IMR-90 (cell line): ENCODE measurements around the gene IWS1. TPM values are rescaled to one million over a fixed set of nuclear protein-coding genes. Genes with fewer than 3 reads are reported as not detected.

Experiments
- ATAC-seq: fragments of 200-7000 bp; cut with Tn5 transposase; 2 replicates; pipeline ENCODE4 v1.9.1; 2020; ENCODE audit warnings: low read depth, mild to moderate bottlenecking, moderate library complexity
- BruUV-seq: library from RNA; stranded (reverse); fragments of 400-500 nt; replicated peaks from 2 replicates; lab custom pipeline; 2021; lab: Mats Ljungman, UMichigan
- CTCF ChIA-PET: fragments of 300-600 bp; formaldehyde crosslinking; extraction: SDS; loops from one replicate; lab custom pipeline; 2021; ENCODE audit warnings: antibody characterized with exemption; lab: Yijun Ruan, JAX
- POLR2A ChIA-PET: fragments of 300-600 bp; sonication (Branson Sonifier 250); formaldehyde crosslinking; loops from one replicate; lab custom pipeline; 2022; ENCODE audit warnings: antibody characterized with exemption; ENCODE audit not compliant: unreplicated experiment; lab: Charles Lee
- DNase-seq: peaks from one replicate; pipeline ENCODE4 v3.0.0; 2013
- H2AFZ ChIP-seq: replicated peaks from 2 replicates; pipeline ENCODE3; 2013; ENCODE audit warnings: low read length, mild to moderate bottlenecking; ENCODE audit not compliant: poor library complexity
- H2AK5ac ChIP-seq: 2 replicates; pipeline ENCODE4 v1.6.1; 2013; ENCODE audit warnings: low read depth, low read length, inconsistent platforms
- H2AK9ac ChIP-seq: replicated peaks from 2 replicates; pipeline ENCODE3; 2013; ENCODE audit warnings: mild to moderate bottlenecking, low read depth, low read length, moderate library complexity; ENCODE audit not compliant: poor library complexity
- H2BK120ac ChIP-seq: 2 replicates; pipeline ENCODE4 v1.6.1; 2013; ENCODE audit warnings: low read depth, low read length, inconsistent platforms
- H2BK15ac ChIP-seq: 3 replicates; pipeline ENCODE4 v1.6.1; 2013; ENCODE audit warnings: low read depth, low read length, inconsistent platforms
- H2BK20ac ChIP-seq: 2 replicates; pipeline ENCODE4 v1.6.1; 2013; ENCODE audit warnings: low read depth, mild to moderate bottlenecking, inconsistent platforms, low read length, moderate library complexity
- H2BK5ac ChIP-seq: 2 replicates; pipeline ENCODE4 v1.6.1; 2013; ENCODE audit warnings: mild to moderate bottlenecking, low read depth, low read length, inconsistent platforms; ENCODE audit not compliant: poor library complexity, severe bottlenecking
- H3K14ac ChIP-seq: replicated peaks from 2 replicates; pipeline ENCODE4 v1.6.1; 2013; ENCODE audit warnings: low read depth, low read length, inconsistent platforms
- H3K18ac ChIP-seq: 2 replicates; pipeline ENCODE4 v1.6.1; 2013; ENCODE audit warnings: low read depth, low read length, control low read depth
- H3K23ac ChIP-seq: 2 replicates; pipeline ENCODE4 v1.6.1; 2013; ENCODE audit warnings: low read depth, low read length, inconsistent platforms
- H3K27ac ChIP-seq: 2 replicates; pipeline ENCODE4 v1.5.1; 2013; ENCODE audit warnings: mild to moderate bottlenecking, control low read depth, low read length; ENCODE audit not compliant: insufficient read depth
- H3K27me3 ChIP-seq: 2 replicates; pipeline ENCODE4 v1.6.1; 2013; ENCODE audit warnings: low read length; ENCODE audit not compliant: control insufficient read depth, insufficient read depth
- H3K36me3 ChIP-seq: 2 replicates; pipeline ENCODE4 v1.6.1; 2013; ENCODE audit warnings: low read length, mixed read lengths; ENCODE audit not compliant: control insufficient read depth, insufficient read depth
- H3K4ac ChIP-seq: 2 replicates; pipeline ENCODE4 v1.6.1; 2013; ENCODE audit warnings: low read depth, low read length, inconsistent platforms
- H3K4me1 ChIP-seq: 2 replicates; pipeline ENCODE4 v1.6.1; 2013; ENCODE audit warnings: low read length, mixed read lengths; ENCODE audit not compliant: control insufficient read depth, insufficient read depth
- H3K4me2 ChIP-seq: 2 replicates; pipeline ENCODE4 v1.6.1; 2013; ENCODE audit warnings: low read depth, mild to moderate bottlenecking, control low read depth, low read length, moderate library complexity
- H3K4me3 ChIP-seq: 2 replicates; pipeline ENCODE4 v1.5.1; 2013; ENCODE audit warnings: low read depth, mild to moderate bottlenecking, control low read depth, low read length, moderate library complexity; ENCODE audit not compliant: insufficient read depth
- H3K56ac ChIP-seq: 2 replicates; pipeline ENCODE4 v1.6.1; 2013; ENCODE audit warnings: low read length, inconsistent platforms; ENCODE audit not compliant: insufficient read depth; ENCODE audit errors: extremely low read depth
- H3K79me1 ChIP-seq, 2 experiments: 2 replicates each; pipeline ENCODE4 v1.6.1; 2013; ENCODE audit warnings: low read length in 2 of 2, inconsistent platforms in 1 of 2, low read depth in 1 of 2
- H3K9ac ChIP-seq: 2 replicates; pipeline ENCODE4 v1.6.1; 2013; ENCODE audit warnings: low read depth, low read length, control low read depth
- H3K9me1 ChIP-seq: 2 replicates; pipeline ENCODE4 v1.6.1; 2013; ENCODE audit warnings: low read length, inconsistent platforms; ENCODE audit not compliant: insufficient read depth
- H3K9me3 ChIP-seq: 2 replicates; pipeline ENCODE4 v1.6.1; 2013; ENCODE audit warnings: low read length; ENCODE audit not compliant: control insufficient read depth, insufficient read depth
- H4K20me1 ChIP-seq: 2 replicates; pipeline ENCODE4 v1.6.1; 2013; ENCODE audit warnings: low read length, inconsistent platforms; ENCODE audit not compliant: insufficient read depth
- H4K5ac ChIP-seq: 2 replicates; pipeline ENCODE4 v1.6.1; 2013; ENCODE audit warnings: mild to moderate bottlenecking, low read depth, low read length, control low read depth
- H4K8ac ChIP-seq, 2 experiments: 2 replicates each; pipeline ENCODE4 v1.6.1; 2013; ENCODE audit warnings: low read depth in 2 of 2, low read length in 2 of 2, control low read depth in 1 of 2, inconsistent platforms in 1 of 2
- H4K91ac ChIP-seq: 2 replicates; pipeline ENCODE4 v1.6.1; 2013; ENCODE audit warnings: low read depth, low read length, inconsistent platforms; ENCODE audit not compliant: insufficient read depth
- RCOR1 ChIP-seq: IDR thresholded peaks from 2 replicates; pipeline ENCODE4 v1.6.1; 2012; ENCODE audit warnings: mild to moderate bottlenecking, low read length, improper control_type of control experiment; ENCODE audit not compliant: insufficient replicate concordance
- WGBS, 2 experiments: methylation state at CpG; one replicate each; pipeline versions ENCODE4 v1.1.5 to v1.1.7; 2013; ENCODE audit warnings: missing lambda C conversion rate in 2 of 2; ENCODE audit not compliant: insufficient read length in 1 of 2; ENCODE audit errors: extremely low coverage in 2 of 2; 5-methylcytosine and 5-hydroxymethylcytosine counted together
- dilution Hi-C: fragments of 300-500 bp; cut with HindIII; formaldehyde crosslinking; loops from one replicate; pipeline ENCODE4 v1.14.3; 2018; ENCODE audit warnings: low sequenced_read_pairs; ENCODE audit not compliant: unreplicated experiment
- in situ Hi-C: fragments of 300-500 bp; cut with MboI; formaldehyde crosslinking; loops from 3 replicates; pipeline ENCODE4 v1.14.3; 2019; ENCODE audit warnings: low sequenced_read_pairs, inconsistent platforms, mixed read lengths
- intact Hi-C: fragments of 100-400 bp; cut with micrococcal nuclease; formaldehyde crosslinking; loops from 2 replicates; pipeline ENCODE4 v1.10.0; 2022
- polyA plus RNA-seq, 3 experiments: library from polyadenylated mRNA; depleted of rRNA; stranded (reverse); fragments of >200 nt; gene quantifications; 2 replicates each; pipeline ENCODE4 v1.2.3, GENCODE V29; 2012; ENCODE audit warnings: low replicate concordance in 1 of 3
- total RNA-seq: library from RNA; depleted of rRNA; stranded (reverse); fragments of >200 nt; gene quantifications from 2 replicates; pipeline ENCODE4 v1.2.3, GENCODE V29; 2012

IWS1 gene
- total and polyA plus RNA-seq, 2 of the 4 experiments (the other 2 are of a cell fraction), result 31.5 to 52.5 TPM

DNA sequence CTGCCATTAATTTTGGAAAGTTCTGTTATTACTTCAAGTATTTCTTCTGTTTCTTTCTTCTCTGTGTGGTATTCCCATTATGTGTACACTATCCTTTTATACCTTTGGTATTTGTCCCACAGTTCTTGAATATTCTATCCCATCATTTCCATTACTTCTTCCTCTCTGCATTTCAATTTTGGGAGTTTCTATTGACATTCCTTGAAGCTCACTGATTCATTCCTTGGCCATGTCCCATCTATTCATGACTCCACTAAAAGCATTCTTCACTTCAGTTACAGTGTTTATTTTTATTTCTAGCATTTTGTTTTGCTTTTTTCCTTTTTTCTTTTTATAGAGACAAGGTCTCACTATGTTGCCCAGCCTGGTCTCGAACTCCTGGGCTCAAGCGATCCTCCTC is 77.8 kb downstream of the IWS1 start:
- Histone ChIP-seq H3K18ac (no peak overlapping the region), H3K4ac (no peak overlapping the region), H3K27me3 (no peaks in the 10 kb centered on the region), H3K79me1 (no peaks in the 10 kb centered on the region), H2AK5ac (no peak overlapping the region), H3K9ac (no peak overlapping the region), H3K14ac (no peak overlapping the region), H2AFZ (no peak overlapping the region), H4K5ac (no peak overlapping the region), H4K20me1 (no peaks in the 10 kb centered on the region), H3K9me3 (no peaks in the 10 kb centered on the region), H2BK5ac (no peak overlapping the region), H3K4me2 (no peak overlapping the region), H3K4me1 (0 out of 2 replicates have a peak, but pooled peaks cover 2% of the 10 kb centered on the region), H3K9me1 (no peaks in the 10 kb centered on the region), H4K8ac (no peak overlapping the region), H3K4me3 (no peak overlapping the region), H2BK120ac (no peak overlapping the region), H2BK15ac (no peak overlapping the region), H2BK20ac (no peak overlapping the region), H2AK9ac (no peak overlapping the region), H3K56ac (no peak overlapping the region), H3K36me3 (no peaks in the 10 kb centered on the region), H3K27ac (no peak overlapping the region), H4K91ac (no peak overlapping the region), H3K23ac (no peak overlapping the region)
- no TSS peak for BruUV-seq
- in situ Hi-C loops, result no loop called here
- peak; percentile 69 for DNase-seq
- peak; percentile 54 for ATAC-seq
- intact Hi-C loops, result no loop called here
- no peak for TF ChIP-seq RCOR1
- ChIA-PET CTCF (no interaction called here), POLR2A (no interaction called here)
- WGBS, 2 experiments, result 88% methylated on average over 2 of the region's 2 CpGs; no CpG with 5 or more reads in 1 of the 2 experiments
- dilution Hi-C loops, result no loop called here
